Measurements from ENCODE around the gene POC1A. TPM values are rescaled to one million over a fixed set of nuclear protein-coding genes. Genes with fewer than 3 reads are reported as not detected.

POC1A gene
- total and polyA plus RNA-seq, 10 of the 15 experiments (the other 5 are each of a cell fraction or from before 2014, with no cell fraction given), result 8.5 to 49.8 (median 23.5) TPM

GRCh38 chr3:52030714-52031310, 123.4 kb downstream of the POC1A start:
- H3K9ac ChIP-seq (ENCODE audit: control insufficient read depth, insufficient read depth, low read length), result no peak overlapping the region
- in situ Hi-C loops (cut with MboI), result no loop called here
- intact Hi-C loops (cut with micrococcal nuclease; ENCODE audit: unreplicated experiment), result no loop called here
- H3K4me2 ChIP-seq (ENCODE audit: control insufficient read depth, insufficient read depth), result no peak overlapping the region
- no peak overlapping the region for H3K4me3 ChIP-seq
- peaks cover under 1% of the 10 kb centered on the region; the same call in 1 of the 2 replicates for H3K4me1 ChIP-seq (ENCODE audit: control insufficient read depth, insufficient read depth, low read length)
- POLR2A ChIA-PET, result no interaction called here
- no peaks in the 10 kb centered on the region for H3K79me2 ChIP-seq (ENCODE audit: control insufficient read depth, insufficient read depth, low read length)
- CTCF ChIA-PET, result interaction anchor here (0.7 to 1.9 kb wide), 4 partner anchors 8 to 26 kb away, joined by 3 to 6 read pairs (median 4); no protein-coding TSS in a partner anchor
- SMC1A ChIA-PET (ENCODE audit: uncharacterized antibody, unreplicated experiment), result interaction anchor here (1.0 kb wide), 1 partner anchor 21 kb away, joined by 3 read pairs; no protein-coding TSS in a partner anchor
- no peak; the same call in 2 of the 3 replicates for ATAC-seq
- DNase-seq (ENCODE audit: low read depth, low spot score), result no peak
- no peak for FAIRE-seq
- 72% methylated on average over 11 of the region's 11 CpGs for WGBS (ENCODE audit: insufficient coverage, insufficient replicate concordance, low lambda C conversion rate, missing lambda C conversion rate)
- H2AFZ ChIP-seq (ENCODE audit: control insufficient read depth, low read depth, low read length), result no peak overlapping the region
- TF ChIP-seq IRF5 (IDR thresholded peaks at IDR 0.05; ENCODE audit: borderline replicate concordance), result no peak
- TF ChIP-seq POLR2AphosphoS2 (IDR thresholded peaks at IDR 0.05; ENCODE audit: low read depth, low read length), result no peak
- no peaks in the 10 kb centered on the region; the same call in 2 of the 3 replicates for H3K9me3 ChIP-seq (replicated peaks; ENCODE audit: control insufficient read depth, insufficient read depth, low read length)
- no peaks in the 10 kb centered on the region for H3K36me3 ChIP-seq (ENCODE audit: control insufficient read depth in 2 of 2, insufficient read depth in 2 of 2, low read length in 1 of 2)
- RAD21 ChIA-PET (ENCODE audit: unreplicated experiment), result no interaction called here
- H4K20me1 ChIP-seq (ENCODE audit: control insufficient read depth, insufficient read depth), result no peaks in the 10 kb centered on the region
- no TSS peak for BruUV-seq (replicated peaks)
- H3K27ac ChIP-seq (ENCODE audit: control insufficient read depth, insufficient read depth), result no peak overlapping the region
- H3K27me3 ChIP-seq (replicated peaks in 1 of 2; ENCODE audit: control insufficient read depth in 2 of 2, insufficient read depth in 2 of 2, low read length in 1 of 2), result no peaks in the 10 kb centered on the region

- BruUV-seq (replicated peaks), result no TSS peak
- ChIA-PET POLR2A (interaction anchor here (0.6 kb wide), 1 partner anchor 103 kb away, joined by 3 read pairs; no protein-coding TSS in a partner anchor), SMC1A (ENCODE audit: uncharacterized antibody, unreplicated experiment) (no interaction called here), RAD21 (ENCODE audit: unreplicated experiment) (interaction anchor here (0.8 to 1.5 kb wide), 3 partner anchors 24 to 29 kb away, joined by 3 to 8 read pairs (median 3); no protein-coding TSS in a partner anchor), CTCF (interaction anchor here (0.9 to 1.3 kb wide), 3 partner anchors 10 to 25 kb away, joined by 3 read pairs; no protein-coding TSS in a partner anchor)
- Histone ChIP-seq H3K79me2 (ENCODE audit: control insufficient read depth, insufficient read depth, low read length) (no peaks in the 10 kb centered on the region), H4K20me1 (ENCODE audit: control insufficient read depth, insufficient read depth) (no peaks in the 10 kb centered on the region), H3K4me3 (no peak overlapping the region), H3K4me2 (ENCODE audit: control insufficient read depth, insufficient read depth) (no peak overlapping the region), H3K9me3 (replicated peaks; ENCODE audit: control insufficient read depth, insufficient read depth, low read length) (no peaks in the 10 kb centered on the region; the same call in 2 of the 3 replicates), H3K9ac (ENCODE audit: control insufficient read depth, insufficient read depth, low read length) (no peak overlapping the region), H3K4me1 (ENCODE audit: control insufficient read depth, insufficient read depth, low read length) (peaks cover 4% of the 10 kb centered on the region), H3K27ac (ENCODE audit: control insufficient read depth, insufficient read depth) (no peak overlapping the region), H3K36me3 (ENCODE audit: control insufficient read depth in 2 of 2, insufficient read depth in 2 of 2, low read length in 1 of 2) (no peaks in the 10 kb centered on the region), H2AFZ (ENCODE audit: control insufficient read depth, low read depth, low read length) (no peak overlapping the region), H3K27me3 (replicated peaks in 1 of 2; ENCODE audit: control insufficient read depth in 2 of 2, insufficient read depth in 2 of 2, low read length in 1 of 2) (no peaks in the 10 kb centered on the region)
- intact Hi-C loops (cut with micrococcal nuclease; ENCODE audit: unreplicated experiment), result no loop called here
- no peak for DNase-seq (ENCODE audit: low read depth, low spot score)
- TF ChIP-seq ATF3 (IDR thresholded peaks at IDR 0.05; ENCODE audit: borderline replicate concordance, extremely low read depth, low read depth, low read length), result no peak
- TF ChIP-seq EED (IDR thresholded peaks at IDR 0.05; ENCODE audit: low read depth), result no peak
- no peak for TF ChIP-seq DPF2 (IDR thresholded peaks at IDR 0.05)
- no peak for ATAC-seq
- no peak for FAIRE-seq
- 64% methylated on average over 10 of the region's 10 CpGs for WGBS (ENCODE audit: insufficient coverage, insufficient replicate concordance, low lambda C conversion rate, missing lambda C conversion rate)
- in situ Hi-C loops (cut with MboI), result no loop called here
These were observed 124.7 kb downstream of the POC1A start for GRCh38 chr3:52029535-52029934.

All from GM12878 (cell line).